ENCODE measurements around the gene SLC7A4. TPM values are rescaled to one million over a fixed set of nuclear protein-coding genes. Genes with fewer than 3 reads are reported as not detected.

SLC7A4 gene
- total and polyA plus RNA-seq, 2 of the 8 experiments (the other 6 are each of a cell fraction or from before 2014, with no cell fraction given): 0.92 TPM; not detected in 1

- Histone ChIP-seq H2BK120ac (replicated peaks; ENCODE audit: low read depth, low read length) (no peak overlapping the region), H3K56ac (replicated peaks; ENCODE audit: insufficient read length, low read depth, low read length) (no peak overlapping the region), H3K79me1 (ENCODE audit: low read depth, low read length) (no peaks in the 10 kb centered on the region), H3K14ac (ENCODE audit: insufficient read length) (no peak overlapping the region), H3K4me3 (ENCODE audit: extremely low read depth in 1 of 4, insufficient read depth in 2 of 4, low read depth in 3 of 4, low read length in 4 of 4) (no peak overlapping the region), H2BK20ac (ENCODE audit: low read length) (no peak overlapping the region), H2BK5ac (ENCODE audit: low read depth, low read length) (no peak overlapping the region), H3K36me3 (ENCODE audit: control insufficient read depth in 2 of 4, insufficient read depth in 4 of 4, low read length in 3 of 4) (no peaks in the 10 kb centered on the region), H3K4me1 (replicated peaks in 1 of 4; ENCODE audit: control insufficient read depth in 3 of 4, insufficient read depth in 4 of 4, low read length in 3 of 4) (peaks cover 0 to 2% (median under 1%) of the 10 kb centered on the region in 4 experiments; a peak in 2 of 7 replicates), H3K18ac (ENCODE audit: extremely low read depth, low read length) (no peak overlapping the region), H3K4me2 (ENCODE audit: insufficient read depth in 1 of 2, low read depth in 2 of 2, low read length in 2 of 2) (no peak overlapping the region), H4K5ac (ENCODE audit: insufficient read length, low read depth, low read length) (no peak overlapping the region), H2BK15ac (ENCODE audit: low read length) (no peak overlapping the region), H3K23me2 (ENCODE audit: low read depth, low read length) (peaks cover 2% of the 10 kb centered on the region; the same call in 1 of the 2 replicates), H3K9ac (replicated peaks in 1 of 4; ENCODE audit: extremely low read depth in 1 of 4, low read depth in 3 of 4, low read length in 3 of 4) (no peak overlapping the region), H3K23ac (ENCODE audit: insufficient read length) (no peak overlapping the region), H2AFZ (ENCODE audit: low read length) (no peak overlapping the region), H4K20me1 (replicated peaks in 1 of 2; ENCODE audit: control insufficient read depth in 1 of 2, insufficient read depth in 2 of 2, low read length in 2 of 2) (no peaks in the 10 kb centered on the region), H4K91ac (replicated peaks; ENCODE audit: insufficient read length, low read length) (no peak overlapping the region), H2AK5ac (ENCODE audit: low read depth, low read length) (no peak overlapping the region), H4K8ac (ENCODE audit: extremely low read depth, insufficient read depth, low read length) (no peak overlapping the region), H3K27me3 (replicated peaks in 1 of 4; ENCODE audit: control insufficient read depth in 3 of 4, extremely low read depth in 1 of 4, insufficient read depth in 3 of 4, low read length in 3 of 4) (peaks cover 6 to 14% (median 13%) of the 10 kb centered on the region in 4 experiments), H3K4ac (replicated peaks; ENCODE audit: insufficient read length, low read depth, low read length) (no peak overlapping the region), H3K27ac (ENCODE audit: low read depth, low read length) (no peak overlapping the region), H2BK12ac (ENCODE audit: low read depth, low read length) (no peak overlapping the region), H3K79me2 (ENCODE audit: control insufficient read depth in 1 of 2, insufficient read depth in 2 of 2, low read length in 2 of 2) (no peaks in the 10 kb centered on the region), H3K9me3 (ENCODE audit: insufficient read depth in 2 of 2, low read depth in 1 of 2, low read length in 1 of 2) (no peaks in the 10 kb centered on the region)
- WGBS, 2 experiments (ENCODE audit: extremely low coverage in 1 of 2, insufficient coverage in 1 of 2, insufficient read length in 1 of 2, insufficient replicate concordance in 2 of 2, low coverage in 1 of 2, low lambda C conversion rate in 2 of 2, missing lambda C conversion rate in 1 of 2): 87% methylated on average over 12 of the region's 14 CpGs; no CpG with 5 or more reads in 1 of the 2 experiments
- no peak for DNase-seq (ENCODE audit: low read depth in 1 of 2, low spot score in 2 of 2)
- no peak for FAIRE-seq
- CTCF ChIA-PET (ENCODE audit: partially characterized antibody): interaction anchor here (1.2 to 1.4 kb wide), 2 partner anchors 8 to 73 kb away, joined by 3 read pairs; no protein-coding TSS in a partner anchor
- POLR2A ChIA-PET (ENCODE audit: partially characterized antibody): interaction anchor here (2.1 kb wide), 1 partner anchor 12 kb away, joined by 5 read pairs; the partner anchor contains the start of gene P2RX6
- TF ChIP-seq SAP30 (IDR thresholded peaks at IDR 0.05; ENCODE audit: insufficient read depth, insufficient replicate concordance, low read length) (no peak), PHF8 (conservative IDR thresholded peaks at IDR 0.05; ENCODE audit: low read depth, low read length) (no peak), KDM5A (IDR thresholded peaks at IDR 0.05; ENCODE audit: low read length) (no peak), HDAC6 (IDR thresholded peaks at IDR 0.05; ENCODE audit: low read depth, low read length) (no peak), SP4 (IDR thresholded peaks at IDR 0.05; ENCODE audit: low read length) (no peak), NANOG (IDR thresholded peaks at IDR 0.05; ENCODE audit: insufficient read depth, low read depth, low read length, poor library complexity, severe bottlenecking) (no peak), MAX (IDR thresholded peaks at IDR 0.05) (no peak), EZH2 (IDR thresholded peaks at IDR 0.05; ENCODE audit: low read depth, low read length, severe bottlenecking) (no peak), HDAC2 (IDR thresholded peaks at IDR 0.05; ENCODE audit: borderline replicate concordance in 1 of 2, low read depth in 2 of 2, low read length in 2 of 2) (no peak)
- TF ChIP-seq, protein P1, sequence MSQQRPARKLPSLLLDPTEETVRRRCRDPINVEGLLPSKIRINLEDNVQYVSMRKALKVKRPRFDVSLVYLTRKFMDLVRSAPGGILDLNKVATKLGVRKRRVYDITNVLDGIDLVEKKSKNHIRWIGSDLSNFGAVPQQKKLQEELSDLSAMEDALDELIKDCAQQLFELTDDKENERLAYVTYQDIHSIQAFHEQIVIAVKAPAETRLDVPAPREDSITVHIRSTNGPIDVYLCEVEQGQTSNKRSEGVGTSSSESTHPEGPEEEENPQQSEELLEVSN (IDR thresholded peaks at IDR 0.05): no peak
These were observed 5.3 kb downstream of the SLC7A4 start for GRCh38 chr22:21026783-21027692.

Data from H1 (cell line).